HG02610 (cell line): ENCODE results near the gene ABHD5.
A peak's percentile ranks its signal among the peaks of the same experiment; 100 is the strongest.
"Not testable (repeated sequence)": the region's sequence is repeated elsewhere in the genome, so short reads cannot be mapped to it uniquely, and the experiment has no call there.

ENCODE experiments used
- ATAC-seq: cut with Tn5 transposase; IDR thresholded peaks from one replicate; pipeline ENCODE4 v1.9.1; 2021; ENCODE audit warnings: mild to moderate bottlenecking, moderate library complexity; ENCODE audit not compliant: unreplicated experiment

ABHD5 gene

GRCh38 chr3:43690400-43691119 is at the start of gene ABHD5:
Gene ABHD5, plus strand, starts transcription at chr3:43690938. Its CDS starts 55 bp downstream, at chr3:43690993.
- peak; percentile 86 for ATAC-seq

GRCh38 chr3:43641306-43642114 is 49.2 kb upstream of the ABHD5 start:
- ATAC-seq: no peak

DNA sequence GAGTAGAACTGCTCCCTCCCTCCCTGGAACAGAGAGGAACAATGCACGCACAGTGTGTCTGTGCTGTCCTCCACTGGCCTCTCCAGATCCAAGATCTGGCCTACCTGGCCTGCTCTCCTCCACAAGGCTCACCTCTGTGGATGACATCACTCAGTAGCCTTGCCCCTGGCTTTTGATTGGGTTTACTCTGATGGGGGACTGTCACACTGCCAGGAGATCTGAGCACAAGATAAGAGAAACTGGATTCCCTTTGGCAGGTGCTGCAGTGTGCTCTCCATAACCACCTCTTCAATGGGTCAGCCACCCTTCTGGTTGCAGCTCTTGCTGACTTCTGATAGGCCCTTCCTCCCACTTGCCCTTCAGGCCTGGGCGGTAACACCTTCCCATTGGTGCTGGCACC is 46.3 kb upstream of the ABHD5 start:
- no peak for ATAC-seq

DNA sequence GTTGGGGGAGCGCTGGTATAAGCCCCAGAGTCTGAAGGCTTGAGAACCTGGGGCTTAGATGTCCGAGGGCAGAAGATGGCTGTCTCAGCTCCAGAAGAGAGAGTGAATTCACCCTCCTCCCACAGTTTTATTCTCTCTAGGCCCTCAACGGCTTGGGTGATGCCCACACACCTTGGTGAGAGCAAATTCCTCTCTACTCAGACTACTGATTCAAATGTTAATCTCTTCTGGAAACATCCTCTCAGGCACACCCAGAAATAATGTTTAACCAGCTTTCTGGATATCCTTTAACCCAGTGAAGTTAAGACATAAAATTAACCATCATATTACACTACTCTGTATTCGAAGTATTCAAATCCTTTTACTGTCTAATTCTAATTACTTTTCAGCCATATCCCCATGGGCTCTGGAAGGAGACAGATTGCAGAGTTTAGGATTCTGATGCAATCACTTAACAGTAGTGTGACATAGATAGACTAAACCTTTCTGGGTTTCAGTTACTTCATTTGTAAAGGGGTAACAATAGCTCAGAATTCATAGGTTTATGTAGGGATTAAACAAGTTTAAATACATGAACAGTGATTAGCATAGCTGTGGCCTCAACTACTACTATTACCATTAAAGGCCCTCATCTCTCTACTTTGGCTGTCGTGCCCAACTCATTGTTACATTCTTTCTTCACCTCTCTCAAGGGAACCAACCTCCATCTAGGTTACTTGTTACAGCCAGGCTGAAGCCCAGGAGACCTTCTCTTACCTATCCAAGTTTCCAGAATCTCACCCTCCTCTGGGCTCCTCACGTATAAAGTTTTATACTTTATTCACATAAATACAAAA is 43.2 kb upstream of the ABHD5 start:
- no peak for ATAC-seq

GRCh38 chr3:43648957-43649356 is 41.8 kb upstream of the ABHD5 start:
- ATAC-seq: no peak

DNA sequence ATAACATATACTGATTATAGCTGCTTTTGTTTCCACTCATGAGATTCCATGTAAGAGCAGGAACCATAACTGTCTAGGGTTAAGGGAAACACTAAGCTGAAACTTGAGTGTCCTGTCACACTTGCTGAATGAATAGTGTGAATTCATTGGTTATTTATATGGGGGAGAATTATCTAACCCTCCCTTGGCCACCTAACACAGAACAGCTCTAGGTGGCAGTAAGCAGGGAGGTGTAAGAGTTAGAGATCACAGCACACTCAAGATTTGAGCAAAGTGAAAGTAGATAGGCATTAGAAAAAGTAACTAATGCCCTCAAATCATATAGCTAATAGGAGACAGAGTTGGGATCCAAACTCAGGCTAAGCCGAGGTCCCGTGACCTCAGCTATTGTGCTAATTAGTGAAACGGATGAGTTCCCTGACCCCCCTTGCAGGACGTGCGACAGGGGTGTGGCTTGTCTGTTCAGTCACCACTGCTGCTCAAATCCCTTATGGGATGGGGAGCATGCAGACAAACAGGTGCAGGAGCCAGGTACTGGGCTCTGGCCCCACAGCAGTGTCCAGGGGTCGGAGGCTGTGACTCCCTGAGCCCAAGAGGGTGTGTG is 41.3 kb upstream of the ABHD5 start:
- no peak for ATAC-seq

DNA sequence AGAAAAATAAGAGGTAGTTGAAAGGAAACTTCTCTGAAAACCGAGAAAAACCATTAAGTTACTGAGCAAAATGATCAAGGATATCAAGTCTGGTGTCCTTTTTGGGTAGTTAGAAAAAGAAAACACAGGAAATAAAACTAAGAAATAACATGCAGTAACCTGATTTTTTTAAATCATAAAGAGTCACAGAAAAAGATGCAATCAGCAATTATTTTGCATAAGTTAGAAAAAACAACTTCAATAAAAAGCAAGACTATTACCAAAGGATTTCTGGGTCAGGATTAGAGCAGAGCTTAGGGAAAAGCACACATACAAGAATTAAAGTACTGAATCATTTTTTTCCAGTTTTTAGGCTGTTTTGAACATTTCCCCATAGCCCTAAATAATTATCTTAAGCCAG is 40.4 kb upstream of the ABHD5 start:
- no peak for ATAC-seq

DNA sequence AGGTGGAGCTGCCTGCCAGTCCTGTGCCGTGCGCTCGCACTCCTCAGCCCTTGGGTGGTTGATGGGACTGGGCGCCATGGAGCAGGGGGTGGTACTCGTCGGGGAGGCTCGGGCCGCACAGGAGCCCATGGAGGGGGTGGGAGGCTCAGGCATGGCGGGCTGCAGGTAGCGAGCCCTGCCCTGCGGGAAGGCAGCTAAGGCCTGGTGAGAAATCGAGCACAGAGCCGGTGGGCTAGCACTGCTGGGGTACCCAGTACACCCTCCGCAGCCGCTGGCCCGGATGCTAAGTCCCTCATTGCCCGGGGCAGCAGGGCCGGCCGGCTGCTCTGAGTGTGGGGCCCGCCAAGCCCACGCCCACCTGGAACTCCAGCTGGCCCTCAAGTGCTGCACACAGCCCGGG is 34.3 kb upstream of the ABHD5 start:
- ATAC-seq: not testable (repeated sequence)

DNA sequence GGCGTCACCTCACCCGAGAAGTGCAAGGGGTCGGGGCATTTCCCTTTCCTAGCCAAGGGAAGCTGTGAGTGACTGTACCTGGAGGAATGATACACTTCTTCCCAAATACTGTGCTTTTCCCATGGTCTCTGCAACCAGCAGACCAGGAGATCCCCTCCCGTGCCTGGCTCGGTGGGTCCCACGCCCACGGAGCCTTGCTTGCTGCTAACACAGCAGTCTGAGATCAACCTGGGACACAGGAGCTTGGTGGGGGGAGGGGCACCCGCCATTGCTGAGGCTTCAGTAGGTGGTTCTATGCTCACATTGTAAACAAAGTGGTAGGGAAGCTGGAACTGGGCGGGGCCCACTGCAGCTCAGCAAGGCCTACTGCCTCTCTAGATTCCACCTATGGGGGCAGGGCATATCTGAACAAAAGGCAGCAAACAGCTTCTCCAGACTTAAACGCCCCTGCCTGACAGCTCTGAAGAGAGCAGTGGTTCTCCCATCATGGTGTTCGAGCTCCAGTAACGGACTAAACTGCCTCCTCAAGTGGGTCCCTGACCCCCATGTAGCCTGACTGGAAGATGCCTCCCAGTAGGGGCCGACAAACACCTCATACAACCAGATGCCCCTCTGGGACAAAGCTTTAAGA is 31.4 kb upstream of the ABHD5 start:
- no peak for ATAC-seq

DNA sequence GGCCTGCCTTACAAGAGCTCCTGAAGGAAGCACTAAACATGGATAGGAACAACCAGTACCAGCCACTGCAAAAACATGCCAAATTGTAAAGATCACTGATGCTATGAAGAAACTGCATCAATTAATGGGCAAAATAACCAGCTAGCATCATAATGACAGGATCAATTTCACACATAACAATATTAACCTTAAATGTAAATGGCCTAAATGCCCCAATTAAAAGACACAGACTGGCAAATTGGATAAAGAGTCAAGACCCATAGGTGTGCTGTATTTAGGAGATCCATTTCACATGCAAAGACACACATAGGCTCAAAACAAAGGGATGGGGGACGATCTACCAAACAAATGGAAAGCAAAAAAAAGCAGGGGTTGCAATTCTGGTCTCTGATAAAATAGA is 29.4 kb upstream of the ABHD5 start:
- ATAC-seq: not testable (repeated sequence)

- not testable (repeated sequence) for ATAC-seq
Observed at GRCh38 chr3:43665011-43665410, 25.7 kb upstream of the ABHD5 start.

GRCh38 chr3:43670635-43671522 is 19.9 kb upstream of the ABHD5 start:
- ATAC-seq: no peak

- ATAC-seq: no peak
Observed at GRCh38 chr3:43674345-43675085, 16.2 kb upstream of the ABHD5 start.

GRCh38 chr3:43675593-43675992 is 15.1 kb upstream of the ABHD5 start:
- no peak for ATAC-seq

DNA sequence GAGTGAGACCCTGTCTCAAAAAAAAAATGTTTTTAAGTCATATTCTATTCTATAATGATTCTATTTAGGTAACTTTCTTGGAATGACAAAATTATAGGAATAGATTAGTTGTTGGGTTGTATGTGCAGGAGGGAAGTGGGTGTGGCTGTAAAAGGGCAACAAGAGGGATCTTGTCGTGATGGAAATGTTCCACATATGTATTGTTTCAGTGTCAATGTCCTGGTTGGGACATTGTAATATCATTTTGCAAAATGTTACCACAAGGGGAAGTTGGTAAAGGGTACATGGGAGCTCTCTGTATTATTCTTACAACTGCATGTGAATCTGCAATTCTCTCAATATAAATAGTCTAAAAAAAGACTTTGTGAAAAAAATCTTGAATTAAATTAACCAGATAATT is 14.3 kb upstream of the ABHD5 start:
- no peak for ATAC-seq

- not testable (repeated sequence) for ATAC-seq
Observed at GRCh38 chr3:43678375-43678774, 12.4 kb upstream of the ABHD5 start.

- ATAC-seq: not testable (repeated sequence)
Observed at GRCh38 chr3:43678887-43679449, 11.8 kb upstream of the ABHD5 start.

DNA sequence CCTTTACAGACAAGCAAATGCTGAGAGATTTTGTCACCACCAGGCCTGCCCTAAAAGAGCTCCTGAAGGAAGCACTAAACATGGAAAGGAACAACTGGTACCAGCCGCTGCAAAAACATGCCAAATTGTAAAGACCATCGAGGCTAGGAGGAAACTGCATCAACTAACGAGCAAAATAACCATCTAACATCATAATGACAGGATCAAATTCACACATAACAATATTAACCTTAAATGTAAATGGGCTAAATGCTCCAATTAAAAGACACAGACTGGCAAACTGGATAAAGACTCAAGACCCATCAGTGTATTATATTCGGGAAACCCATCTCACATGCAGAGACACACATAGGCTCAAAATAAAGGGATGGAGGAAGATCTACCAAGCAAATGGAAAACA is 9.9 kb upstream of the ABHD5 start:
- ATAC-seq: not testable (repeated sequence)
